Fibroblast of villous mesenchyme (primary cell): ENCODE data around the gene COIL. TPM values are rescaled to one million over a fixed set of nuclear protein-coding genes. Genes with fewer than 3 reads are reported as not detected.

Source experiments
- DNase-seq: peaks from one replicate; pipeline ENCODE4 v3.0.0-alpha.2; 2010; ENCODE audit warnings: low read depth
- H3K4me3 ChIP-seq: 2 replicates; pipeline ENCODE4 v1.5.1; 2011; ENCODE audit warnings: low read depth, mild to moderate bottlenecking, low read length
- total RNA-seq: library from RNA; depleted of rRNA; stranded (reverse); fragments of >200 nt; gene quantifications from 2 replicates; pipeline ENCODE4 v1.2.3, GENCODE V29; 2012
- TF ChIP-seq, protein P1 (sequence below): IDR thresholded peaks from 2 replicates; pipeline ENCODE4 v1.5.1; 2012; ENCODE audit warnings: low read depth, mild to moderate bottlenecking, low read length; ENCODE audit not compliant: insufficient read depth

COIL gene
- total RNA-seq, 1 donor = 17.7 TPM

DNA sequence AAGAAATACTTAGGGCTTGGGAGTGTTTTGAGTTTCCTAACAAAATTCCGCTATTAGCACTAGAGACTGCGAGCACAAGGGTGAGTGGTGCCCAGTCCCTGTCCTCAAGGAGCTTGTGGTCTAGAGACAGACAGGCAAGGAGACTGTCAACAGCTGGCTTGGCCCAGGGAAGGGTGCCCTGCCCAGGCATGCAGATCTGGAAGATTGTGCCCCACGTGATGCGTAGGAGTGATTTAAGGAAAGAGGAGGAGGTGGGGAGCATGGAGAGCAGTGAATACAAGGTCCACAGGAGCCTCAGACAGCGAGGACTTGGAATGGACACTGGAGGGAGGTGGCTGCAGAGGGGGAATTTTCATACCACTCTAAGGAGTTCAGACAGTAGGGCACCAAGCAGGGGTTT lies 42.1 kb upstream of the COIL start:
- TF ChIP-seq, protein P1, sequence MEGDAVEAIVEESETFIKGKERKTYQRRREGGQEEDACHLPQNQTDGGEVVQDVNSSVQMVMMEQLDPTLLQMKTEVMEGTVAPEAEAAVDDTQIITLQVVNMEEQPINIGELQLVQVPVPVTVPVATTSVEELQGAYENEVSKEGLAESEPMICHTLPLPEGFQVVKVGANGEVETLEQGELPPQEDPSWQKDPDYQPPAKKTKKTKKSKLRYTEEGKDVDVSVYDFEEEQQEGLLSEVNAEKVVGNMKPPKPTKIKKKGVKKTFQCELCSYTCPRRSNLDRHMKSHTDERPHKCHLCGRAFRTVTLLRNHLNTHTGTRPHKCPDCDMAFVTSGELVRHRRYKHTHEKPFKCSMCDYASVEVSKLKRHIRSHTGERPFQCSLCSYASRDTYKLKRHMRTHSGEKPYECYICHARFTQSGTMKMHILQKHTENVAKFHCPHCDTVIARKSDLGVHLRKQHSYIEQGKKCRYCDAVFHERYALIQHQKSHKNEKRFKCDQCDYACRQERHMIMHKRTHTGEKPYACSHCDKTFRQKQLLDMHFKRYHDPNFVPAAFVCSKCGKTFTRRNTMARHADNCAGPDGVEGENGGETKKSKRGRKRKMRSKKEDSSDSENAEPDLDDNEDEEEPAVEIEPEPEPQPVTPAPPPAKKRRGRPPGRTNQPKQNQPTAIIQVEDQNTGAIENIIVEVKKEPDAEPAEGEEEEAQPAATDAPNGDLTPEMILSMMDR = no peak
- no peak overlapping the region for H3K4me3 ChIP-seq
- DNase-seq = no peak

DNA sequence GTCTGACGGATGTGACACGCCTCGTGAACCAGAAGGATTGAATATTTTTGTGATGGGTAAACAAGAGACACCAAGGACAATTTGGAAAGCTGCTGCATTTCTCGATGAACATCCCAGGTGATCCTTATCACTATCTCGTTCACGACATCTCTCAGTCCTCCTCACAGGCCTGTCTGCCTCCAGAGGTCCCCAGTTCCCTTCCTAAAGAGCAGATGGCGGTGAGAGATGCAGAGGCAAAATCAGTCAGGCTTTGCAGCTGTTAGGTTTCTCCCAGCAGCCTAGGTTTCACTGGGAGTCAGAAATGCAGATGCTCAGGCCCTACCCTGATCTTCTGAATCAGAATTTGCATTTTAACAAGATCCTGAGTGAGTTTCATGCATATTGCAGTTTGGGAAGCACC lies 40.7 kb upstream of the COIL start:
- no peak for DNase-seq
- TF ChIP-seq, protein P1 = no peak
- H3K4me3 ChIP-seq = no peak overlapping the region

DNA sequence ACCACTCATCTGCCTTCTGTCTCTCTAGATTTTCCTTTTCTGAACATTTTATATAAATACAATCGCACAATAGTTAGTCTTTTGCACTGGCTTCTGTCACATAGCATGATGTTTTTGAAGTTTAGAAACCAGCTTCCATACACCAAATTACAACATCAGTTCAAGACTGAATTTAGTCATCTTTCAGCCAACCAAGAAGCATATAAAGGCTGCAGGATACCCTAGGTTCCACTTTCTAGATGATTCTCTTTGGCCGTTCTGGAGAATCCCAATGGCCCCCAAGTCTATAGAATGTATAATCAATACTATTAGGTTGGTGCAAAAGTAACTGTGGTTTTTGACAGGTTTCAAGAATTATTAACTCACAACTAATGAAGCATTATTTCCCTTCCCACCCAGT lies 36.5 kb upstream of the COIL start:
- TF ChIP-seq, protein P1 = no peak
- no peak for DNase-seq
- no peak overlapping the region for H3K4me3 ChIP-seq

DNA sequence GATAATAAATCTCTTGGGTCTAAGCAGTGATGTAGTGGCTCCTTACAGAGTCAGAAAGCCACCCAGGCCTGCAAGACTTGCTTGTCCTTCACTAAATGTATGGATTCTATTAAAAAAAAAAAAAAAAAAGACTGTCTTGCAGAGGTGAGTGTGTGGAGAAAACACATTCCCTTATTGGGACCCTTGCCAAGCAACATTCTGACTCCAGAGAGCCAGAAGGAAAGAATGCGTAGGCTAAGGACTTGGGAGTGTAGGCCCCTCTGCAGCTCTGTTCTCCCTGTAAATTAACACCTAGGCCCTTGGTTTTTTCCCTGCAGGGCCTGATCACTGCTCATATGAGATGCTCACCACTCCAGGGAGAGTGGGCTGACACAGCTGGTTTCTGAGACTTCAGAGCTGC lies 34.9 kb upstream of the COIL start:
- no peak for DNase-seq
- H3K4me3 ChIP-seq = no peak overlapping the region
- TF ChIP-seq, protein P1 = no peak

DNA sequence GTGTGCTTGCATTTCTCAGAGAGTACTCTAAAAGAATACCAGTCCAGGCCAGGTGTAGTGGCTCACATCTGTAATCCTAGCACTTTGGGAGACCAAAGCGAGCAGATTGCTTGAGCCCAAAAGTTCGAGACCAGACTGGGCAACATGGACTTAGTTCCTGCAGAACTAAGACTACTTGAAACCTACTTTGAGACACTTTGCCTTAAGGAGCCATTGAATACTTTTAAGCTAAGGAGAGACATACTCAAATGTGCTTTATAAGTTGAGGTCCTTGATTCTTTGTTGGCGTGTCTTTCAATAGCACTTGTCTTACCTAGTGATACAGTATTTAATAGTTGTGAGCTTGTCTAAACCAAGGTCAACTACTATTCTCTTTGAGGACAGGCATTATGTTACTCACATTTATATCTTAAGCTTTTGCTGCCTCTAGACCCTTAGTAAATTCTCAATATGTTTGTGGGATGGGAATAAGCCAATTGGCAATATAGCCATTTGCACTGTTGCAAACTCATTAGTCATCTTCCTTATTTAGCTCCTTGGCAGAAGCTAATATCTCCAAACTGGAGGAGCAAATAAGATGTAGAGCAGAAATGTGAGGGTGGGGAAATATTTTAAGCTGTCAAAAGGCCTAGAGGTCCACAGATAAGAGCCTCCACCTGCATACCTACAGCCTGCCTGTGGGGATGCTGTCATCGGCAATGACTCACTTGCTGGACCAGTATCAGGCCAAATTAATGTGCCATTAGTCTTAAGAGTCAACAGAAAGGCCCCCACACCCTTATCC lies 33.4 kb upstream of the COIL start:
- TF ChIP-seq, protein P1 = no peak
- H3K4me3 ChIP-seq = no peak overlapping the region
- no peak for DNase-seq

DNA sequence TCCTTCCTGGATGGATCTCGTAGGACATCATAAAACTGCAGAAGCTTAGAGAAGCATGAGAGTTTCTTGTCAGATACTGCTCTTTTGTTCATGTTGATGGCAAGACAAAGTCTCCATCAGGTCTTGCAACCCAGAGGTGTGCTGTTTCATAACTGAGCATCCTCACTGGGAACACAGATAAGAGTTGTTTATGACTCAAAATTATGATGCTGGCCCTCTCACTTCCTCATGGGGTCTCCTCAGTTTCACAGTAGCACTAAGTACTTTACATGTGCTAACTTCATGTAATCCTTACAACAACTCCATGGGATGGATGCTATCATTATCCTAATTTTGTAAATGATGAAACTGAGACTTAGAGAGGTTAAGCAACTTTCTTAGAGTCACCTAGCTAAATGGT lies 31.5 kb upstream of the COIL start:
- no peak overlapping the region for H3K4me3 ChIP-seq
- TF ChIP-seq, protein P1 = no peak
- no peak for DNase-seq
